ENCODE data around the gene PAQR4. TPM values are rescaled to one million over a fixed set of nuclear protein-coding genes. Genes with fewer than 3 reads are reported as not detected.

PAQR4 gene
- total and polyA plus RNA-seq, 10 of the 15 experiments (the other 5 are each of a cell fraction or from before 2014, with no cell fraction given) = 0.39 to 31.8 (median 13.5) TPM

DNA sequence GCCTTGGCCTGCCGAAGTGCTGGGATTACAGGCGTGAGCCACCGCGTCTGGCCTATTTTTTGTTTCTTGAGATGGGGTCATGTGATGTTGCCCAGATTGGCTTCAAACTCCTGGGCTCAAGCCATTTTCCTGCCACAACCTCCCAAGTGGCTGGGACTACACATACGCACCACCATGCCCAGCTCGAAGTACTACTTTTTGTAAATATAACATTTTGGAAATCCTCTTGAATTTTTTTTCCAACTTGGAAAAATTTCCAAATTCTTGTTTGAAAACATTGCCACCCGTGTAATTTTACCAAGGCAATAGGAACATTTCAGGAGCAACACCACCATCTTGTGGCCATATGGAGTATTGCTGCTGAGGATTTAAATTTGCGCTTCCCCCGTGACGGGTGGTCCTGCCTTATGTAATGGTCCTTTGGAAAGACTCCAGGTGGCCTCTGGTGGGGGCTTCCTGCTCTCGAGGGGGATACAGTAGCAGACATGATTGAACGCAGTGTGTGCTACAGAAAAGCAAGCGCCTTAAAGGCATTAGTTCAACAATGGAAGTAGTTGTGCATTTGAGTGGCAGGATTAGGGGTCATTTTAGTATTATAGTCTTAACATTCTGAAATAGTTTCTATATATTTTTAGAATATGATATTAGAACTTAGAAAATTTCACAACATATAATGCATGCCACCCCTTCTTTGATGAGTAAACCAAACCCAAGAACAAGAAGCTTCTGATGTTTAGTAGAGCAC, 49.5 kb upstream of the PAQR4 start:
- no peak overlapping the region for H3K4me2 ChIP-seq (ENCODE audit: control insufficient read depth, insufficient read depth)
- no peak overlapping the region for H3K4me3 ChIP-seq
- CTCF ChIA-PET = interaction anchor here (0.7 to 7.2 kb wide), 19 partner anchors 8 to 238 kb away, joined by 3 to 80 read pairs (median 6); partner anchors contain the start of genes FLYWCH1, FLYWCH2 and PKMYT1
- intact Hi-C loops (cut with micrococcal nuclease; ENCODE audit: unreplicated experiment) (loop anchor here (1.0 to 2.0 kb wide), 2 partner anchors 15 to 45 kb away; no protein-coding TSS in a partner anchor), in situ Hi-C loops (cut with MboI) (no loop called here)
- no peaks in the 10 kb centered on the region for H3K9me3 ChIP-seq (replicated peaks; ENCODE audit: control insufficient read depth, insufficient read depth, low read length)
- peak; percentile 70 for ATAC-seq
- no peaks in the 10 kb centered on the region for H3K27me3 ChIP-seq (replicated peaks in 1 of 2; ENCODE audit: control insufficient read depth in 2 of 2, insufficient read depth in 2 of 2, low read length in 1 of 2)
- no peaks in the 10 kb centered on the region for H3K4me1 ChIP-seq (ENCODE audit: control insufficient read depth, insufficient read depth, low read length)
- peaks cover 0 to 1% of the 10 kb centered on the region in 2 experiments; a peak in 2 of 4 replicates for H3K36me3 ChIP-seq (ENCODE audit: control insufficient read depth in 2 of 2, insufficient read depth in 2 of 2, low read length in 1 of 2)
- RAD21 ChIA-PET (ENCODE audit: unreplicated experiment) = interaction anchor here (0.7 to 1.6 kb wide), 8 partner anchors 9 to 184 kb away, joined by 3 to 8 read pairs (median 4); partner anchors contain the start of genes FLYWCH1 and FLYWCH2
- SMC1A ChIA-PET (ENCODE audit: uncharacterized antibody, unreplicated experiment) = interaction anchor here (0.9 to 2.2 kb wide), 8 partner anchors 8 to 52 kb away, joined by 3 to 8 read pairs (median 4); partner anchors contain the start of genes FLYWCH1 and FLYWCH2
- no peaks in the 10 kb centered on the region for H3K79me2 ChIP-seq (ENCODE audit: control insufficient read depth, insufficient read depth, low read length)
- POLR2A ChIA-PET = interaction anchor here (0.5 to 1.2 kb wide), 4 partner anchors 45 to 1136 kb away, joined by 3 to 7 read pairs (median 3); no protein-coding TSS in a partner anchor
- BruUV-seq (replicated peaks) = no TSS peak
- no peak for DNase-seq (ENCODE audit: low read depth, low spot score)
- no peaks in the 10 kb centered on the region for H4K20me1 ChIP-seq (ENCODE audit: control insufficient read depth, insufficient read depth)
- H2AFZ ChIP-seq (ENCODE audit: control insufficient read depth, low read depth, low read length) = no peak overlapping the region
- FAIRE-seq = peak; percentile 87
- no peak overlapping the region for H3K9ac ChIP-seq (ENCODE audit: control insufficient read depth, insufficient read depth, low read length)
- H3K27ac ChIP-seq (ENCODE audit: control insufficient read depth, insufficient read depth) = no peak overlapping the region
- WGBS (ENCODE audit: insufficient coverage, insufficient replicate concordance, low lambda C conversion rate, missing lambda C conversion rate) = 3% methylated on average over 13 of the region's 13 CpGs
- TF ChIP-seq IKZF1 (conservative IDR thresholded peaks at IDR 0.05) = peak; percentile 34; the same call in 1 of the 2 replicates
- no peak for TF ChIP-seq SUZ12 (IDR thresholded peaks at IDR 0.05; ENCODE audit: unreplicated experiment)
- TF ChIP-seq ZNF384 (IDR thresholded peaks at IDR 0.05; ENCODE audit: borderline replicate concordance, low read depth, low read length) = no peak
- no peak for TF ChIP-seq RB1 (IDR thresholded peaks at IDR 0.05; ENCODE audit: borderline replicate concordance)
- TF ChIP-seq, protein P1, sequence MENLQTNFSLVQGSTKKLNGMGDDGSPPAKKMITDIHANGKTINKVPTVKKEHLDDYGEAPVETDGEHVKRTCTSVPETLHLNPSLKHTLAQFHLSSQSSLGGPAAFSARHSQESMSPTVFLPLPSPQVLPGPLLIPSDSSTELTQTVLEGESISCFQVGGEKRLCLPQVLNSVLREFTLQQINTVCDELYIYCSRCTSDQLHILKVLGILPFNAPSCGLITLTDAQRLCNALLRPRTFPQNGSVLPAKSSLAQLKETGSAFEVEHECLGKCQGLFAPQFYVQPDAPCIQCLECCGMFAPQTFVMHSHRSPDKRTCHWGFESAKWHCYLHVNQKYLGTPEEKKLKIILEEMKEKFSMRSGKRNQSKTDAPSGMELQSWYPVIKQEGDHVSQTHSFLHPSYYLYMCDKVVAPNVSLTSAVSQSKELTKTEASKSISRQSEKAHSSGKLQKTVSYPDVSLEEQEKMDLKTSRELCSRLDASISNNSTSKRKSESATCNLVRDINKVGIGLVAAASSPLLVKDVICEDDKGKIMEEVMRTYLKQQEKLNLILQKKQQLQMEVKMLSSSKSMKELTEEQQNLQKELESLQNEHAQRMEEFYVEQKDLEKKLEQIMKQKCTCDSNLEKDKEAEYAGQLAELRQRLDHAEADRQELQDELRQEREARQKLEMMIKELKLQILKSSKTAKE (IDR thresholded peaks at IDR 0.05; ENCODE audit: low read depth, poor library complexity, severe bottlenecking) = peak; percentile 41
- TF ChIP-seq BHLHE40 (IDR thresholded peaks at IDR 0.05; ENCODE audit: borderline replicate concordance in 1 of 2, low read depth in 2 of 2, low read length in 1 of 2) = no peak
- TF ChIP-seq, protein P2, sequence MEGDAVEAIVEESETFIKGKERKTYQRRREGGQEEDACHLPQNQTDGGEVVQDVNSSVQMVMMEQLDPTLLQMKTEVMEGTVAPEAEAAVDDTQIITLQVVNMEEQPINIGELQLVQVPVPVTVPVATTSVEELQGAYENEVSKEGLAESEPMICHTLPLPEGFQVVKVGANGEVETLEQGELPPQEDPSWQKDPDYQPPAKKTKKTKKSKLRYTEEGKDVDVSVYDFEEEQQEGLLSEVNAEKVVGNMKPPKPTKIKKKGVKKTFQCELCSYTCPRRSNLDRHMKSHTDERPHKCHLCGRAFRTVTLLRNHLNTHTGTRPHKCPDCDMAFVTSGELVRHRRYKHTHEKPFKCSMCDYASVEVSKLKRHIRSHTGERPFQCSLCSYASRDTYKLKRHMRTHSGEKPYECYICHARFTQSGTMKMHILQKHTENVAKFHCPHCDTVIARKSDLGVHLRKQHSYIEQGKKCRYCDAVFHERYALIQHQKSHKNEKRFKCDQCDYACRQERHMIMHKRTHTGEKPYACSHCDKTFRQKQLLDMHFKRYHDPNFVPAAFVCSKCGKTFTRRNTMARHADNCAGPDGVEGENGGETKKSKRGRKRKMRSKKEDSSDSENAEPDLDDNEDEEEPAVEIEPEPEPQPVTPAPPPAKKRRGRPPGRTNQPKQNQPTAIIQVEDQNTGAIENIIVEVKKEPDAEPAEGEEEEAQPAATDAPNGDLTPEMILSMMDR (IDR thresholded peaks at IDR 0.05 in 2 of 3, conservative IDR thresholded peaks at IDR 0.05 in 1 of 3; ENCODE audit: control insufficient read depth in 2 of 3, extremely low read depth in 1 of 3, insufficient read depth in 1 of 3, low read depth in 3 of 3, low read length in 3 of 3) = peak; percentile 75 to 93 (median 91)
- TF ChIP-seq, protein P3, sequence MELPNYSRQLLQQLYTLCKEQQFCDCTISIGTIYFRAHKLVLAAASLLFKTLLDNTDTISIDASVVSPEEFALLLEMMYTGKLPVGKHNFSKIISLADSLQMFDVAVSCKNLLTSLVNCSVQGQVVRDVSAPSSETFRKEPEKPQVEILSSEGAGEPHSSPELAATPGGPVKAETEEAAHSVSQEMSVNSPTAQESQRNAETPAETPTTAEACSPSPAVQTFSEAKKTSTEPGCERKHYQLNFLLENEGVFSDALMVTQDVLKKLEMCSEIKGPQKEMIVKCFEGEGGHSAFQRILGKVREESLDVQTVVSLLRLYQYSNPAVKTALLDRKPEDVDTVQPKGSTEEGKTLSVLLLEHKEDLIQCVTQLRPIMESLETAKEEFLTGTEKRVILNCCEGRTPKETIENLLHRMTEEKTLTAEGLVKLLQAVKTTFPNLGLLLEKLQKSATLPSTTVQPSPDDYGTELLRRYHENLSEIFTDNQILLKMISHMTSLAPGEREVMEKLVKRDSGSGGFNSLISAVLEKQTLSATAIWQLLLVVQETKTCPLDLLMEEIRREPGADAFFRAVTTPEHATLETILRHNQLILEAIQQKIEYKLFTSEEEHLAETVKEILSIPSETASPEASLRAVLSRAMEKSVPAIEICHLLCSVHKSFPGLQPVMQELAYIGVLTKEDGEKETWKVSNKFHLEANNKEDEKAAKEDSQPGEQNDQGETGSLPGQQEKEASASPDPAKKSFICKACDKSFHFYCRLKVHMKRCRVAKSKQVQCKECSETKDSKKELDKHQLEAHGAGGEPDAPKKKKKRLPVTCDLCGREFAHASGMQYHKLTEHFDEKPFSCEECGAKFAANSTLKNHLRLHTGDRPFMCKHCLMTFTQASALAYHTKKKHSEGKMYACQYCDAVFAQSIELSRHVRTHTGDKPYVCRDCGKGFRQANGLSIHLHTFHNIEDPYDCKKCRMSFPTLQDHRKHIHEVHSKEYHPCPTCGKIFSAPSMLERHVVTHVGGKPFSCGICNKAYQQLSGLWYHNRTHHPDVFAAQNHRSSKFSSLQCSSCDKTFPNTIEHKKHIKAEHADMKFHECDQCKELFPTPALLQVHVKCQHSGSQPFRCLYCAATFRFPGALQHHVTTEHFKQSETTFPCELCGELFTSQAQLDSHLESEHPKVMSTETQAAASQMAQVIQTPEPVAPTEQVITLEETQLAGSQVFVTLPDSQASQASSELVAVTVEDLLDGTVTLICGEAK (IDR thresholded peaks at IDR 0.05; ENCODE audit: borderline replicate concordance) = no peak
- 0 out of 2 replicates have a peak, but pooled peaks have one; percentile 22 for TF ChIP-seq YY1 (IDR thresholded peaks at IDR 0.05; ENCODE audit: low read depth, low read length)
